HCT116 (cell line): ENCODE results near the gene MRPS7. TPM values are rescaled to one million over a fixed set of nuclear protein-coding genes. Genes with fewer than 3 reads are reported as not detected.

Experiments used
- ATAC-seq: fragments of 200-7000 bp; cut with Tn5 transposase; 2 replicates; pipeline ENCODE4 v1.9.1; 2020; ENCODE audit warnings: mild to moderate bottlenecking, moderate library complexity
- BruUV-seq: library from RNA; stranded (reverse); fragments of 400-500 nt; replicated peaks from 2 replicates; lab custom pipeline; 2021; lab: Mats Ljungman, UMichigan
- CTCF ChIA-PET: fragments of 300-600 bp; sonication (Branson Sonifier 250); formaldehyde crosslinking; loops from one replicate; lab custom pipeline; 2021; ENCODE audit warnings: antibody characterized with exemption; lab: Charles Lee
- POLR2A ChIA-PET: fragments of 300-600, 350-600 bp; sonication (Branson Sonifier 250); formaldehyde crosslinking; loops from one replicate; lab custom pipeline; 2021; ENCODE audit warnings: antibody characterized with exemption; lab: Charles Lee
- RAD21 ChIA-PET, 2 experiments: fragments of 300-600 bp; sonication (Branson Sonifier 250); formaldehyde crosslinking; loops; one replicate each; lab custom pipeline; 2023; ENCODE audit warnings: low total read pairs in 2 of 2; ENCODE audit not compliant: uncharacterized antibody in 2 of 2, unreplicated experiment in 2 of 2, low non-redundant PET in 1 of 2; lab: Charles Lee
- DNase-seq: peaks from one replicate; pipeline ENCODE4 v3.0.0-alpha.2; 2010; ENCODE audit warnings: low read depth, low spot score
- H2AFZ ChIP-seq: fragments of 200-600 bp; shearing (Covaris generic), sonication (generic); 2 replicates; pipeline ENCODE4 v1.6.1; 2017; ENCODE audit warnings: low read depth, mixed run types, mixed read lengths, antibody characterized with exemption, low read length; ENCODE audit not compliant: poor library complexity, severe bottlenecking
- H3K27ac ChIP-seq: 2 replicates; pipeline ENCODE4 v1.5.1; 2012; ENCODE audit warnings: low read depth, low read length
- H3K27me3 ChIP-seq: fragments of 200-600 bp; sonication (generic); 2 replicates; pipeline ENCODE4 v1.6.1; 2016; ENCODE audit warnings: mixed run types, low read length, mixed read lengths; ENCODE audit not compliant: insufficient read depth
- H3K36me3 ChIP-seq, 2 experiments: fragments of 200-500 bp in 1 of 2; fragments of 200-600 bp in 1 of 2; sonication (Bioruptor generic) in 1 of 2; sonication (generic) in 1 of 2; 2 replicates each; pipeline versions ENCODE4 v1.5.1 to v1.6.1; 2014 to 2016; ENCODE audit warnings: low read length in 2 of 2, inconsistent platforms in 1 of 2, mixed read lengths in 1 of 2, mixed run types in 1 of 2; ENCODE audit not compliant: insufficient read depth in 2 of 2, control insufficient read depth in 1 of 2
- H3K4me1 ChIP-seq, 2 experiments: fragments of 200-600 bp in 1 of 2; sonication (generic) in 1 of 2; 2 replicates each; pipeline versions ENCODE4 v1.5.1 to v1.6.1; 2012 to 2017; ENCODE audit warnings: low read length in 2 of 2, inconsistent platforms in 1 of 2, mild to moderate bottlenecking in 1 of 2, mixed read lengths in 1 of 2, mixed run types in 1 of 2, moderate library complexity in 1 of 2; ENCODE audit not compliant: insufficient read depth in 2 of 2, control insufficient read depth in 1 of 2
- H3K4me2 ChIP-seq: fragments of 200-600 bp; sonication (generic); 2 replicates; pipeline ENCODE4 v1.6.1; 2017; ENCODE audit warnings: mixed run types, low read length, mixed read lengths
- H3K4me3 ChIP-seq, 2 experiments: fragments of 200-600 bp in 1 of 2; sonication (generic) in 1 of 2; replicated peaks in 1 of 2; 2 replicates each; pipeline ENCODE4 v1.5.1; 2011 to 2016; ENCODE audit warnings: low read length in 2 of 2, control low read depth in 1 of 2, low read depth in 1 of 2, mild to moderate bottlenecking in 1 of 2, mixed read lengths in 1 of 2, mixed run types in 1 of 2
- H3K79me2 ChIP-seq: fragments of 200-600 bp; sonication (generic); 2 replicates; pipeline ENCODE4 v1.6.1; 2017; ENCODE audit warnings: mild to moderate bottlenecking, mixed run types, low read length, moderate library complexity, mixed read lengths; ENCODE audit not compliant: insufficient read depth
- H3K9ac ChIP-seq: fragments of 200-600 bp; sonication (generic); 2 replicates; pipeline ENCODE4 v1.6.1; 2016; ENCODE audit warnings: low read length, mixed read lengths
- H3K9me2 ChIP-seq: fragments of 200-600 bp; sonication (generic), shearing (Covaris generic); 2 replicates; pipeline ENCODE4 v1.6.1; 2017; ENCODE audit warnings: mixed run types, mild to moderate bottlenecking, moderate library complexity; ENCODE audit not compliant: insufficient read depth
- H3K9me3 ChIP-seq, 2 experiments: fragments of 200-500 bp in 1 of 2; fragments of 200-600 bp in 1 of 2; sonication (Bioruptor generic) in 1 of 2; sonication (generic) in 1 of 2; 2 replicates each; pipeline ENCODE4 v1.6.1; 2014 to 2017; ENCODE audit warnings: low read length in 2 of 2, mixed read lengths in 2 of 2, inconsistent platforms in 1 of 2, low read depth in 1 of 2, mild to moderate bottlenecking in 1 of 2, mixed run types in 1 of 2, moderate library complexity in 1 of 2; ENCODE audit not compliant: control insufficient read depth in 1 of 2, insufficient read depth in 1 of 2
- H4K20me1 ChIP-seq: fragments of 200-600 bp; sonication (generic), shearing (Covaris generic); 2 replicates; pipeline ENCODE4 v1.6.1; 2017; ENCODE audit warnings: mixed run types, mild to moderate bottlenecking, moderate library complexity; ENCODE audit not compliant: insufficient read depth
- ATF3 ChIP-seq: IDR thresholded peaks from 2 replicates; pipeline ENCODE4 v1.6.1; 2012
- CBX3 ChIP-seq: IDR thresholded peaks from 2 replicates; pipeline ENCODE4 v1.6.1; 2012; ENCODE audit warnings: low read depth
- CTCF ChIP-seq, 3 experiments: fragments of 200-600 bp in 1 of 3; sonication (generic) in 1 of 3; IDR thresholded peaks in 2 of 3; conservative IDR thresholded peaks in 1 of 3; 2 replicates each; pipeline ENCODE4 v1.5.1; 2012 to 2017; ENCODE audit warnings: low read depth in 2 of 3, low read length in 2 of 3, antibody characterized with exemption in 1 of 3, borderline replicate concordance in 1 of 3, control low read depth in 1 of 3, mild to moderate bottlenecking in 1 of 3, mixed read lengths in 1 of 3, mixed run types in 1 of 3, moderate library complexity in 1 of 3; ENCODE audit not compliant: insufficient read depth in 1 of 3
- EGR1 ChIP-seq: IDR thresholded peaks from 2 replicates; pipeline ENCODE4 v1.6.1; 2012; ENCODE audit warnings: low read depth
- ELF1 ChIP-seq: IDR thresholded peaks from 2 replicates; pipeline ENCODE4 v1.6.1; 2012; ENCODE audit warnings: low read depth, borderline replicate concordance
- EZH2phosphoT487 ChIP-seq: fragments of 200-600 bp; IDR thresholded peaks from 2 replicates; pipeline ENCODE4 v1.6.1; 2018; ENCODE audit warnings: antibody characterized with exemption, borderline replicate concordance
- JUND ChIP-seq: IDR thresholded peaks from 2 replicates; pipeline ENCODE4 v1.6.1; 2012
- MAX ChIP-seq: IDR thresholded peaks from 2 replicates; pipeline ENCODE4 v1.6.1; 2012
- POLR2AphosphoS5 ChIP-seq: IDR thresholded peaks from 2 replicates; pipeline ENCODE4 v1.6.1; 2011; ENCODE audit warnings: mild to moderate bottlenecking, low read depth, low read length, moderate library complexity
- REST ChIP-seq: IDR thresholded peaks from 2 replicates; pipeline ENCODE4 v1.6.1; 2012; ENCODE audit warnings: low read depth
- SP1 ChIP-seq: IDR thresholded peaks from 2 replicates; pipeline ENCODE4 v1.6.1; 2012; ENCODE audit warnings: low read depth
- TCF7L2 ChIP-seq: IDR thresholded peaks from 2 replicates; pipeline ENCODE4 v1.7.0; 2011; ENCODE audit warnings: borderline replicate concordance, inconsistent platforms; ENCODE audit not compliant: insufficient read depth, insufficient read length; ENCODE audit errors: extremely low read depth
- ZFX ChIP-seq: fragments of 450-650 bp; IDR thresholded peaks from 2 replicates; pipeline ENCODE4 v1.6.1; 2017
- intact Hi-C: fragments of 100-400 bp; cut with micrococcal nuclease; formaldehyde crosslinking; loops from 2 replicates; pipeline ENCODE4 v1.10.0; 2022
- total RNA-seq: library from RNA; stranded (reverse); gene quantifications from one replicate; pipeline ENCODE4 v1.2.1, GENCODE V29; 2021; ENCODE audit not compliant: unreplicated experiment

MRPS7 gene
- total RNA-seq, 1 experiment from 2014 or later = 104 TPM

GRCh38 chr17:75285123-75285522 lies 23.4 kb downstream of the MRPS7 start:
- Histone ChIP-seq H3K4me1 (peaks cover 10 to 12% of the 10 kb centered on the region in 2 experiments), H4K20me1 (no peaks in the 10 kb centered on the region), H3K9me2 (no peaks in the 10 kb centered on the region), H3K36me3 (peaks cover 19 to 33% of the 10 kb centered on the region in 2 experiments), H3K9me3 (no peaks in the 10 kb centered on the region), H3K4me3 (no peak overlapping the region), H3K4me2 (no peak overlapping the region), H3K9ac (no peak overlapping the region), H3K79me2 (peaks cover 40% of the 10 kb centered on the region), H3K27ac (no peak overlapping the region), H3K27me3 (no peaks in the 10 kb centered on the region), H2AFZ (no peak overlapping the region)
- RAD21 ChIA-PET = no interaction called here
- BruUV-seq = no TSS peak
- no peak for ATAC-seq
- no peak for DNase-seq
- CTCF ChIA-PET = interaction anchor here (1.2 to 1.9 kb wide), 2 partner anchors 14 kb away, joined by 4 to 6 read pairs; partner anchors contain the start of gene MIF4GD
- intact Hi-C loops = no loop called here
- TF ChIP-seq ZFX (no peak), CBX3 (no peak), TCF7L2 (no peak), CTCF (IDR thresholded peaks at IDR 0.05 in 2 of 3, conservative IDR thresholded peaks at IDR 0.05 in 1 of 3; ENCODE audit: borderline replicate concordance in 1 of 3, insufficient read depth in 1 of 3, low read depth in 2 of 3, low read length in 2 of 3) (no peak), EGR1 (no peak), ELF1 (no peak), ATF3 (no peak), SP1 (no peak), MAX (no peak), POLR2AphosphoS5 (no peak), JUND (no peak), EZH2phosphoT487 (no peak), REST (no peak)
- POLR2A ChIA-PET = interaction anchor here (1.0 kb wide), 1 partner anchor 14 kb away, joined by 4 read pairs; the partner anchor contains the start of gene MIF4GD
